HUES48 (cell line): ENCODE results near the gene ATP13A2.
"Not testable (repeated sequence)": the region's sequence is repeated elsewhere in the genome, so short reads cannot be mapped to it uniquely, and the experiment has no call there.

Experiments
- H3K27ac ChIP-seq: one replicate; pipeline ENCODE4 v1.7.0; 2013; ENCODE audit warnings: low read depth, low read length, inconsistent platforms
- H3K27me3 ChIP-seq: 2 replicates; pipeline ENCODE4 v1.6.1; 2013; ENCODE audit warnings: mild to moderate bottlenecking, low read length; ENCODE audit not compliant: control insufficient read depth, insufficient read depth
- H3K36me3 ChIP-seq: 2 replicates; pipeline ENCODE4 v1.6.1; 2013; ENCODE audit warnings: low read length; ENCODE audit not compliant: control insufficient read depth, insufficient read depth
- H3K4me1 ChIP-seq: 2 replicates; pipeline ENCODE4 v1.6.1; 2013; ENCODE audit warnings: mild to moderate bottlenecking, low read length; ENCODE audit not compliant: control insufficient read depth, insufficient read depth
- H3K4me3 ChIP-seq: 2 replicates; pipeline ENCODE4 v1.5.1; 2013; ENCODE audit warnings: mild to moderate bottlenecking, low read depth, low read length
- H3K9ac ChIP-seq: 2 replicates; pipeline ENCODE4 v1.6.1; 2013; ENCODE audit warnings: mild to moderate bottlenecking, low read depth, low read length, moderate library complexity
- H3K9me3 ChIP-seq: 2 replicates; pipeline ENCODE4 v1.6.1; 2013; ENCODE audit warnings: low read length; ENCODE audit not compliant: control insufficient read depth, insufficient read depth

Gene ATP13A2

DNA sequence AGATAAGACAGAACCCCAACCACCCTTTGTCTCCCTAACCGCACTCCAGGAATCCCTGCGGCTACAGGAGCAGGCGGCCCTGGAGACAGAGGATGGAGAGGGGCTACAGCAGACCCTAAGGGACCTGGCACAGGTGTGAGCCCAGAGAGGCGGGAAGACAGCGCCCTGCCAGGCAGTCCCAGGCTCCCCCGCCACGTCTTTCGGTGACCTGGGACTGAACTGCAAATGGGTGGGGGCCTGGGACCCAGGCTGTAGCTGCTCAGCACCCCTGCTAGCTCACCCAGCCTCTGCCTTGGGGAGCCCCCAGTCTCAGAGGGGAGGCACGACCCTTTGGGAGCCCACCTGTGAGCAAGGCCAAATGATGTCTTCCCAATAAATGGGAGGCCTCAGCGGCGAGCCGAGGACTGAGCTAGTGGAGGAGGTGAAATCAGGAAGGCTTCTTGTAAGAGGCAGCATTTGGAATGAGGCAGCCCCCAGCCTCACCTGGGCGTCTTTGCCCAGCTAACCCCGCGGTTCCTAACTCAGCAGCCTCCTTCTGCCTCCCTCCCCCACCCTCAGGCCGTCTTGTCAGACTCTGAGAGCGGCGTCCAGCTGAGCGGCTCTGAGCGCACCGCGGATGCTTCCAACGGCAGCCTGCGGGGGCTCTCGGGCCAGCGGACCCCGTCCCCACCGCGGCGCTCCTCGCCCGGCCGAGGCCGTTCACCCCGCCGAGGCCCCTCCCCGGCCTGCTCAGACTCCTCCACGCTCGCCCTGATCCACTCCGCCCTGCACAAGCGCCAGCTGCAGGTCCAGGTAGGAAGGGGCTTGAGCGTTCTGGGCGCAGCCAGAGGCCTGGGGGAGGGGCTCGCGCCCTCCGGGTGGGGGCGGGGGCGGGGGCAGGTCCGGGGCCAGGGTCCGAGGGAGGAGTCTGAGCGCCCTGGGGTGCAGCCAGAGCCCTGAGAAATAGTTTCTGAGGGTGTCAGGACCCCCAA is 73.1 kb downstream of the ATP13A2 start:
- H3K4me3 ChIP-seq: peak overlapping the region; percentile 44
- no peak overlapping the region for H3K9ac ChIP-seq
- H3K27me3 ChIP-seq: no peaks in the 10 kb centered on the region
- H3K9me3 ChIP-seq: no peaks in the 10 kb centered on the region
- peak overlapping the region; percentile 72 for H3K27ac ChIP-seq
- H3K4me1 ChIP-seq: peaks cover 7% of the 10 kb centered on the region
- H3K36me3 ChIP-seq: peaks cover 67% of the 10 kb centered on the region

DNA sequence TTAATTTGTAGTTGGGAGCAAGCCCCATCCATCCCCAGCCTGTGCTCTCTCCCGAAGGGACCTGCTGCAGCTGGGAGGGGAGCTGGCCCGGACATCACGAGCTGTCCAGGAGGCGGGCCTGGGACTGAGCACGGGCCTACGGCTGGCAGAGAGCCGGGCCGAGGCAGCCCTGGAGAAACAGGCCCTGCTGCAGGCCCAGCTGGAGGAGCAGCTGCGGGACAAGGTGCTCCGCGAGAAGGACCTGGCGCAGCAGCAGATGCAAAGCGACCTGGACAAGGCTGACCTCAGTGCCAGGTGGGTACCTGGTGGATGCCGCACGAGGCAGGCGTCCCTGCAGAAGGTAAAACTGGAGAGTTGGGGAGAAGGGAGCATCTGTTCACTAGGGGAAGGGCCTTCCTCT is 75.1 kb downstream of the ATP13A2 start:
- not testable (repeated sequence) for H3K9me3 ChIP-seq, H3K9ac ChIP-seq, H3K4me3 ChIP-seq, H3K27ac ChIP-seq, H3K27me3 ChIP-seq, H3K4me1 ChIP-seq
- H3K36me3 ChIP-seq: peaks cover 67% of the 10 kb centered on the region
